B cell (primary cell): ENCODE data around the gene ACY1. TPM values are rescaled to one million over a fixed set of nuclear protein-coding genes. Genes with fewer than 3 reads are reported as not detected.

ENCODE experiments used
- ATAC-seq: fragments of 200-7000 bp; cut with Tn5 transposase; one replicate; pipeline ENCODE4 v1.10.0; 2021; ENCODE audit warnings: low read depth, mild to moderate bottlenecking, moderate number of reproducible peaks, moderate library complexity
- CTCF ChIA-PET: fragments of 350-600 bp; sonication (Branson Sonifier 250); formaldehyde crosslinking; loops from one replicate; lab custom pipeline; 2021; ENCODE audit warnings: antibody characterized with exemption, inconsistent platforms; lab: Charles Lee
- POLR2A ChIA-PET: fragments of 350-600 bp; sonication (Branson Sonifier 250); formaldehyde crosslinking; loops from one replicate; lab custom pipeline; 2021; ENCODE audit warnings: antibody characterized with exemption; lab: Charles Lee
- DNase-seq: peaks from one replicate; pipeline ENCODE4 v3.0.0; 2013
- H2AFZ ChIP-seq: 2 replicates; pipeline ENCODE4 v1.6.1; 2012; ENCODE audit warnings: mild to moderate bottlenecking, low read depth, low read length; ENCODE audit not compliant: insufficient read depth, poor library complexity, severe bottlenecking
- H3K27ac ChIP-seq, 2 donors: 1 replicate in 1 of 2; 2 replicates in 1 of 2; pipeline ENCODE4 v1.5.1; 2012 to 2013; ENCODE audit warnings: low read length in 2 of 2, mild to moderate bottlenecking in 2 of 2, moderate library complexity in 1 of 2
- H3K27me3 ChIP-seq, 4 experiments: fragments of 200-600 bp in 1 of 4; sonication (generic) in 1 of 4; replicated peaks in 1 of 4; 1 replicate in 2 of 4; 2 replicates in 2 of 4; pipeline versions ENCODE4 v1.6.1 to v1.7.0; 2013 to 2016; ENCODE audit warnings: low read length in 3 of 4, mild to moderate bottlenecking in 2 of 4, mixed read lengths in 1 of 4, moderate library complexity in 1 of 4; ENCODE audit not compliant: insufficient read depth in 4 of 4, control insufficient read depth in 3 of 4; ENCODE audit errors: control extremely low read depth in 1 of 4
- H3K36me3 ChIP-seq, 2 experiments: replicated peaks in 1 of 2; 1 replicate in 1 of 2; 2 replicates in 1 of 2; pipeline versions ENCODE4 v1.6.1 to v1.7.1; 2013; ENCODE audit warnings: low read length in 1 of 2; ENCODE audit not compliant: insufficient read depth in 2 of 2, control insufficient read depth in 1 of 2; ENCODE audit errors: control extremely low read depth in 1 of 2, extremely low read depth in 1 of 2
- H3K4me1 ChIP-seq, 2 donors: fragments of 200-600 bp in 1 of 2; sonication (generic) in 1 of 2; 1 replicate in 1 of 2; 2 replicates in 1 of 2; pipeline versions ENCODE4 v1.5.1 to v1.6.1; 2013 to 2017; ENCODE audit warnings: low read length in 2 of 2; ENCODE audit not compliant: control insufficient read depth in 2 of 2, insufficient read depth in 2 of 2
- H3K4me2 ChIP-seq: replicated peaks from 2 replicates; pipeline ENCODE3; 2012; ENCODE audit warnings: mild to moderate bottlenecking, low read depth, low read length; ENCODE audit not compliant: poor library complexity, severe bottlenecking
- H3K4me3 ChIP-seq, 5 experiments: fragments of 200-600 bp in 1 of 5; sonication (generic) in 1 of 5; 1 replicate in 3 of 5; 2 replicates in 2 of 5; pipeline versions ENCODE4 v1.5.1 to v1.7.0; 2011 to 2016; ENCODE audit warnings: low read length in 4 of 5, mild to moderate bottlenecking in 4 of 5, low read depth in 2 of 5, control low read depth in 1 of 5, moderate library complexity in 1 of 5; ENCODE audit not compliant: insufficient read depth in 1 of 5; ENCODE audit errors: control extremely low read depth in 1 of 5, extremely low read depth in 1 of 5
- H3K79me2 ChIP-seq: fragments of 200-600 bp; sonication (generic); one replicate; pipeline ENCODE4 v1.6.0; 2016; ENCODE audit warnings: low read length; ENCODE audit not compliant: control insufficient read depth, insufficient read depth
- H3K9ac ChIP-seq: fragments of 200-600 bp; sonication (generic); 2 replicates; pipeline ENCODE4 v1.6.1; 2017; ENCODE audit warnings: mild to moderate bottlenecking, low read length, moderate library complexity
- H3K9me3 ChIP-seq, 3 donors: one replicate each; pipeline versions ENCODE4 v1.6.1 to v1.7.1; 2013; ENCODE audit warnings: low read length in 2 of 3; ENCODE audit not compliant: control insufficient read depth in 2 of 3, insufficient read depth in 1 of 3; ENCODE audit errors: control extremely low read depth in 1 of 3
- H4K20me1 ChIP-seq: 2 replicates; pipeline ENCODE4 v1.6.0; 2012; ENCODE audit warnings: mild to moderate bottlenecking, low read length; ENCODE audit not compliant: insufficient read depth, control insufficient read depth, poor library complexity, severe bottlenecking
- H3K27ac Mint-ChIP-seq: one replicate; pipeline ENCODE4 v1.8.0; 2021; ENCODE audit warnings: mixed read lengths
- H3K27me3 Mint-ChIP-seq: one replicate; pipeline ENCODE4 v1.8.0; 2021; ENCODE audit warnings: mixed read lengths
- H3K4me1 Mint-ChIP-seq: one replicate; pipeline ENCODE4 v1.8.0; 2021; ENCODE audit warnings: mixed read lengths
- H3K4me3 Mint-ChIP-seq: one replicate; pipeline ENCODE4 v1.8.0; 2021; ENCODE audit warnings: mixed read lengths
- H3K9me3 Mint-ChIP-seq: one replicate; pipeline ENCODE4 v1.8.0; 2022; ENCODE audit warnings: mixed read lengths; ENCODE audit not compliant: insufficient read depth
- EZH2 ChIP-seq: IDR thresholded peaks from 2 replicates; pipeline ENCODE4 v1.6.1; 2012; ENCODE audit warnings: borderline replicate concordance, low read depth, mild to moderate bottlenecking, moderate library complexity, low read length; ENCODE audit not compliant: insufficient read depth, poor library complexity, severe bottlenecking
- WGBS: methylation state at CpG from one replicate; pipeline ENCODE4 v1.1.5; 2013; ENCODE audit warnings: missing lambda C conversion rate; ENCODE audit not compliant: insufficient coverage; 5-methylcytosine and 5-hydroxymethylcytosine counted together
- intact Hi-C: fragments of 100-400 bp; cut with micrococcal nuclease; formaldehyde crosslinking; loops from one replicate; pipeline ENCODE4 v1.10.0; 2022
- polyA plus RNA-seq: library from polyadenylated mRNA; depleted of rRNA; stranded (reverse); fragments of >200 nt; gene quantifications from 2 replicates; pipeline ENCODE4 v1.2.3, GENCODE V29; 2012
- total RNA-seq, 2 donors: library from RNA; stranded (reverse); fragments of 120-200 nt in 1 of 2; gene quantifications; 1 replicate in 1 of 2; 2 replicates in 1 of 2; pipeline versions ENCODE4 v1.2.3 to v1.2.4, GENCODE V29; 2013 to 2022
- TF ChIP-seq, protein P1 (sequence below): fragments of 200-600 bp; IDR thresholded peaks from one replicate; pipeline ENCODE4 v1.8.0; 2022; ENCODE audit warnings: antibody characterized with exemption, mild to moderate bottlenecking

ACY1 gene
- total and polyA plus RNA-seq, 2 donors (not counting 1 experiment from before 2014, with no cell fraction given): 14.6 to 26.2 TPM

GRCh38 chr3:51961011-51961410 is 22.3 kb upstream of the ACY1 start:
- no peak overlapping the region for H3K4me3 Mint-ChIP-seq
- TF ChIP-seq EZH2: no peak
- TF ChIP-seq, protein P1, sequence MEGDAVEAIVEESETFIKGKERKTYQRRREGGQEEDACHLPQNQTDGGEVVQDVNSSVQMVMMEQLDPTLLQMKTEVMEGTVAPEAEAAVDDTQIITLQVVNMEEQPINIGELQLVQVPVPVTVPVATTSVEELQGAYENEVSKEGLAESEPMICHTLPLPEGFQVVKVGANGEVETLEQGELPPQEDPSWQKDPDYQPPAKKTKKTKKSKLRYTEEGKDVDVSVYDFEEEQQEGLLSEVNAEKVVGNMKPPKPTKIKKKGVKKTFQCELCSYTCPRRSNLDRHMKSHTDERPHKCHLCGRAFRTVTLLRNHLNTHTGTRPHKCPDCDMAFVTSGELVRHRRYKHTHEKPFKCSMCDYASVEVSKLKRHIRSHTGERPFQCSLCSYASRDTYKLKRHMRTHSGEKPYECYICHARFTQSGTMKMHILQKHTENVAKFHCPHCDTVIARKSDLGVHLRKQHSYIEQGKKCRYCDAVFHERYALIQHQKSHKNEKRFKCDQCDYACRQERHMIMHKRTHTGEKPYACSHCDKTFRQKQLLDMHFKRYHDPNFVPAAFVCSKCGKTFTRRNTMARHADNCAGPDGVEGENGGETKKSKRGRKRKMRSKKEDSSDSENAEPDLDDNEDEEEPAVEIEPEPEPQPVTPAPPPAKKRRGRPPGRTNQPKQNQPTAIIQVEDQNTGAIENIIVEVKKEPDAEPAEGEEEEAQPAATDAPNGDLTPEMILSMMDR: no peak

GRCh38 chr3:51961602-51962569 is 21.4 kb upstream of the ACY1 start:
- no peak overlapping the region for H3K9ac ChIP-seq
- ATAC-seq (no peak), DNase-seq (no peak)
- peaks cover 5 to 8% of the 10 kb centered on the region in 2 donors for H3K4me1 ChIP-seq
- peaks cover 0 to 5% (median under 1%) of the 10 kb centered on the region in 4 experiments for H3K27me3 ChIP-seq
- H3K4me2 ChIP-seq: no peak overlapping the region
- Mint-ChIP-seq H3K4me1 (peaks cover 6% of the 10 kb centered on the region), H3K4me3 (no peak overlapping the region), H3K9me3 (no peaks in the 10 kb centered on the region), H3K27ac (no peak overlapping the region), H3K27me3 (no peaks in the 10 kb centered on the region)
- no peaks in the 10 kb centered on the region for H4K20me1 ChIP-seq
- POLR2A ChIA-PET: no interaction called here
- H3K27ac ChIP-seq: no peak overlapping the region
- CTCF ChIA-PET: interaction anchor here (0.6 to 1.7 kb wide), 3 partner anchors 9 to 219 kb away, joined by 3 to 6 read pairs (median 3); partner anchors contain the start of gene PARP3
- no peak overlapping the region for H2AFZ ChIP-seq
- H3K9me3 ChIP-seq: no peaks in the 10 kb centered on the region
- intact Hi-C loops: no loop called here
- H3K36me3 ChIP-seq: no peaks in the 10 kb centered on the region
- peaks cover 4% of the 10 kb centered on the region for H3K79me2 ChIP-seq
- WGBS: 71% methylated on average over 2 of the region's 9 CpGs
- TF ChIP-seq EZH2: no peak
- TF ChIP-seq, protein P1: no peak
- H3K4me3 ChIP-seq: no peak overlapping the region

More at GRCh38 chr3:51961011-51961410, 22.3 kb upstream of the ACY1 start:
- H2AFZ ChIP-seq: no peak overlapping the region
- H3K27me3 ChIP-seq: peaks cover 0 to 7% (median 2%) of the 10 kb centered on the region in 4 experiments
- no peak overlapping the region for H3K9ac ChIP-seq
- H3K27ac Mint-ChIP-seq: no peak overlapping the region
- H3K79me2 ChIP-seq: no peaks in the 10 kb centered on the region
- H3K9me3 Mint-ChIP-seq: no peaks in the 10 kb centered on the region
- ChIA-PET CTCF (no interaction called here), POLR2A (no interaction called here)
- H3K4me2 ChIP-seq: no peak overlapping the region
- no peak overlapping the region for H3K27ac ChIP-seq
- DNase-seq (no peak), ATAC-seq (no peak)
- H3K4me1 ChIP-seq: peaks cover 6% of the 10 kb centered on the region in 2 donors
- H4K20me1 ChIP-seq: no peaks in the 10 kb centered on the region
- no peaks in the 10 kb centered on the region for H3K9me3 ChIP-seq
- 92% methylated on average over 18 of the region's 18 CpGs for WGBS
- no peak overlapping the region for H3K4me3 ChIP-seq
- peaks cover 8% of the 10 kb centered on the region for H3K4me1 Mint-ChIP-seq
- intact Hi-C loops: no loop called here
- H3K36me3 ChIP-seq: no peaks in the 10 kb centered on the region
- no peaks in the 10 kb centered on the region for H3K27me3 Mint-ChIP-seq
